Ishikawa (cell line): ENCODE measurements around the gene OR6S1.

Experiments
- CEBPB ChIP-seq: IDR thresholded peaks from 2 replicates; pipeline ENCODE4 v1.6.1; 2012
- CREB1 ChIP-seq: IDR thresholded peaks from 2 replicates; pipeline ENCODE4 v1.6.1; 2012; ENCODE audit warnings: low read depth
- EGR1 ChIP-seq: IDR thresholded peaks from 2 replicates; pipeline ENCODE4 v1.6.1; 2012
- EP300 ChIP-seq: IDR thresholded peaks from 2 replicates; pipeline ENCODE4 v1.6.1; 2012; ENCODE audit warnings: borderline replicate concordance
- NFIC ChIP-seq: IDR thresholded peaks from 2 replicates; pipeline ENCODE4 v1.6.1; 2012
- RAD21 ChIP-seq: IDR thresholded peaks from 2 replicates; pipeline ENCODE4 v1.6.1; 2012; ENCODE audit warnings: low read depth
- REST ChIP-seq: IDR thresholded peaks from 2 replicates; pipeline ENCODE4 v1.6.1; 2012; ENCODE audit warnings: low read depth, mild to moderate bottlenecking
- TAF1 ChIP-seq: IDR thresholded peaks from 2 replicates; pipeline ENCODE4 v1.6.1; 2012; ENCODE audit warnings: low read depth, mild to moderate bottlenecking
- TEAD4 ChIP-seq: IDR thresholded peaks from 2 replicates; pipeline ENCODE4 v1.6.1; 2012
- ZBTB7A ChIP-seq: IDR thresholded peaks from 2 replicates; pipeline ENCODE4 v1.6.1; 2012; ENCODE audit warnings: low read depth

OR6S1 gene

GRCh38 chr14:20591235-20591634 lies 50.3 kb downstream of the OR6S1 start, which contains the start of gene RNASE12:
TSS of gene RNASE12 (minus strand) at chr14:20591376. CDS start at chr14:20590723, 653 bp downstream.
- TF ChIP-seq RAD21 (no peak), ZBTB7A (no peak), REST (no peak), EGR1 (no peak), EP300 (no peak), CREB1 (no peak), TAF1 (no peak), CEBPB (no peak), NFIC (no peak), TEAD4 (no peak)
